Ramos (cell line): ENCODE data around the gene MMP14.
"Not testable (repeated sequence)": the region's sequence is repeated elsewhere in the genome, so short reads cannot be mapped to it uniquely, and the experiment has no call there.

Experiments used
- in situ Hi-C: fragments of 300-500 bp; cut with MboI; formaldehyde crosslinking; loops from one replicate; pipeline ENCODE4 v1.14.3; 2022; ENCODE audit warnings: low sequenced_read_pairs; ENCODE audit not compliant: unreplicated experiment

MMP14 gene

GRCh38 chr14:22852940-22853767 lies 16.8 kb downstream of the MMP14 start:
- in situ Hi-C loops, result no loop called here

GRCh38 chr14:22854296-22854695 lies 17.9 kb downstream of the MMP14 start:
- in situ Hi-C loops, result not testable (repeated sequence)

GRCh38 chr14:22854963-22855724 lies 18.8 kb downstream of the MMP14 start:
- in situ Hi-C loops, result loop anchor here (5.0 kb wide), 1 partner anchor 278 kb away; no protein-coding TSS in a partner anchor

GRCh38 chr14:22856428-22856827 lies 20.0 kb downstream of the MMP14 start:
- in situ Hi-C loops, result loop anchor here (5.0 kb wide), 1 partner anchor 279 kb away; no protein-coding TSS in a partner anchor

GRCh38 chr14:22860377-22860776 lies 24.0 kb downstream of the MMP14 start:
- in situ Hi-C loops, result not testable (repeated sequence)

- in situ Hi-C loops, result no loop called here
Measured at GRCh38 chr14:22861651-22862050, 25.3 kb downstream of the MMP14 start.

GRCh38 chr14:22864979-22865378 lies 28.6 kb downstream of the MMP14 start:
- in situ Hi-C loops, result no loop called here

GRCh38 chr14:22865424-22866405 lies 29.3 kb downstream of the MMP14 start:
- in situ Hi-C loops, result no loop called here

GRCh38 chr14:22866874-22867273 lies 30.5 kb downstream of the MMP14 start:
- in situ Hi-C loops, result no loop called here

- in situ Hi-C loops, result no loop called here
Measured at GRCh38 chr14:22870811-22871223, 34.4 kb downstream of the MMP14 start.

- in situ Hi-C loops, result no loop called here
Measured at GRCh38 chr14:22871224-22872032, 35.0 kb downstream of the MMP14 start, which contains the start of gene LRP10. LRP10 (plus strand) TSS chr14:22871740; CDS start chr14:22872304, 564 bp downstream.

- in situ Hi-C loops, result no loop called here
Measured at GRCh38 chr14:22872033-22872832, 35.8 kb downstream of the MMP14 start.

GRCh38 chr14:22872833-22873520 lies 36.6 kb downstream of the MMP14 start:
- in situ Hi-C loops, result no loop called here

GRCh38 chr14:22875003-22875747 lies 38.8 kb downstream of the MMP14 start:
- in situ Hi-C loops, result no loop called here

GRCh38 chr14:22875748-22876319 lies 39.4 kb downstream of the MMP14 start:
- in situ Hi-C loops, result no loop called here

- in situ Hi-C loops, result no loop called here
Measured at GRCh38 chr14:22877000-22877501, 40.7 kb downstream of the MMP14 start.
